HG03432 (cell line): ENCODE results near the gene VEGFB.

Source experiments
- ATAC-seq: cut with Tn5 transposase; IDR thresholded peaks from one replicate; pipeline ENCODE4 v1.9.1; 2021; ENCODE audit warnings: mild to moderate bottlenecking, moderate library complexity; ENCODE audit not compliant: unreplicated experiment

Gene VEGFB

GRCh38 chr11:64233913-64234586 lies at the start of gene VEGFB:
Gene VEGFB, plus strand, starts transcription at chr11:64234584. Its CDS starts 250 bp downstream, at chr11:64234834.
- peak; percentile 48 for ATAC-seq

- ATAC-seq = peak; percentile 25
Measured at GRCh38 chr11:64185175-64185692, 49.1 kb upstream of the VEGFB start.

GRCh38 chr11:64185693-64186491 lies 48.5 kb upstream of the VEGFB start, which contains the start of gene STIP1:
Gene STIP1, plus strand, starts transcription at chr11:64186171. Its CDS starts 91 bp downstream, at chr11:64186262.
- ATAC-seq = peak; percentile 85

- ATAC-seq = peak; percentile 4
Measured at GRCh38 chr11:64186492-64187165, 47.8 kb upstream of the VEGFB start.

- ATAC-seq = no peak
Measured at GRCh38 chr11:64192434-64192833, 42.0 kb upstream of the VEGFB start.

GRCh38 chr11:64196626-64197025 lies 37.8 kb upstream of the VEGFB start:
- no peak for ATAC-seq

- ATAC-seq = no peak
Measured at GRCh38 chr11:64198511-64198910, 35.9 kb upstream of the VEGFB start.

- no peak for ATAC-seq
Measured at GRCh38 chr11:64201543-64201942, 32.8 kb upstream of the VEGFB start.

- no peak for ATAC-seq
Measured at GRCh38 chr11:64202992-64203391, 31.4 kb upstream of the VEGFB start.

- no peak for ATAC-seq
Measured at GRCh38 chr11:64203421-64204079, 30.8 kb upstream of the VEGFB start.

GRCh38 chr11:64204080-64204440 lies 30.3 kb upstream of the VEGFB start:
- ATAC-seq = no peak

- ATAC-seq = no peak
Measured at GRCh38 chr11:64204464-64204989, 29.9 kb upstream of the VEGFB start.

GRCh38 chr11:64206457-64207255 lies 27.7 kb upstream of the VEGFB start, which contains the start of gene FERMT3:
Gene FERMT3, plus strand, starts transcription at chr11:64206721. Its CDS starts 644 bp downstream, at chr11:64207365.
- ATAC-seq = peak; percentile 41

GRCh38 chr11:64207256-64208085 lies 26.9 kb upstream of the VEGFB start:
- peak; percentile 55 for ATAC-seq

- no peak for ATAC-seq
Measured at GRCh38 chr11:64208086-64208795, 26.1 kb upstream of the VEGFB start.

- ATAC-seq = no peak
Measured at GRCh38 chr11:64208796-64209562, 25.4 kb upstream of the VEGFB start.

GRCh38 chr11:64209563-64209843 lies 24.9 kb upstream of the VEGFB start:
- ATAC-seq = no peak
